Activated CD4-positive, alpha-beta T cell treated with anti-CD3 and anti-CD28 coated beads for 4 hours (primary cell): ENCODE results near the gene ZNF608.

Source experiments
- DNase-seq, 2 donors: peaks; one replicate each; pipeline ENCODE4 v3.0.0-alpha.2; 2020

ZNF608 gene

DNA sequence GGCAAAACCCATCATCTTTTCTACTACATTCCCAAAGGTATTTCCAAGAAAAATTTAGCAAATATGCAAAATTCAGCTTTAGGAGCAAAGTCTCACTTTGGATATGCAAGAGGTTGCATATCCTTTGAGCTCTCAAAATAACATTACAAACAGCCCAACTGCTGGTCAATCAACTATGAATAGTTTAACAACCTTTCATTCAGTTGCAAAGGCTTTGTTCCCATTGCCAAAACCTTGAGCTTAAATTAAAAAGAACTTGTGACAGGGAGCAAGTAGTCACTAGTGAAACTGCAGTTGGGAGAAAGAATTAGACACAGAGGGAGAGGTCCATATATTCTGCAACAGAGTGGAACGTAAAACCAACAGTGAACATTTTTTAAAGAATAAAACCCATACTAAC, 8.8 kb downstream of the ZNF608 start:
- DNase-seq = no peak

DNA sequence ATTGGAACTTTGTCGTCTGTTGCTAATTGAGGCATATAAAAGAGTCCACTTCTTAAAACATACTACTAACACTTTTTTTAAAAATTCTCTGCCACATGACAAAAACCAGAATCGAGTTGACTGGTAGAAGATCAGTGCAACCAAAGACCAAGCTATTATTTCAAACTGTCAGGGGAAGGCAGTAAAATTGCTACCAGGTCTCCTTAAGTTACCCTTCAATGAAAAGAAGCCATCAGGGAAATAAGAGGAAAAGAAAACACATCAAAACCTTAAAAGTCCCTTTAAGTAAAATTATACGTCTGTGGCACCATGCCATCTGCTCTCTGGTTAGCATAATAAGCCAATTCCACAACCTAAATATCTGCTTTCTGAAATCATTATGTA, 9.6 kb downstream of the ZNF608 start:
- no peak for DNase-seq

DNA sequence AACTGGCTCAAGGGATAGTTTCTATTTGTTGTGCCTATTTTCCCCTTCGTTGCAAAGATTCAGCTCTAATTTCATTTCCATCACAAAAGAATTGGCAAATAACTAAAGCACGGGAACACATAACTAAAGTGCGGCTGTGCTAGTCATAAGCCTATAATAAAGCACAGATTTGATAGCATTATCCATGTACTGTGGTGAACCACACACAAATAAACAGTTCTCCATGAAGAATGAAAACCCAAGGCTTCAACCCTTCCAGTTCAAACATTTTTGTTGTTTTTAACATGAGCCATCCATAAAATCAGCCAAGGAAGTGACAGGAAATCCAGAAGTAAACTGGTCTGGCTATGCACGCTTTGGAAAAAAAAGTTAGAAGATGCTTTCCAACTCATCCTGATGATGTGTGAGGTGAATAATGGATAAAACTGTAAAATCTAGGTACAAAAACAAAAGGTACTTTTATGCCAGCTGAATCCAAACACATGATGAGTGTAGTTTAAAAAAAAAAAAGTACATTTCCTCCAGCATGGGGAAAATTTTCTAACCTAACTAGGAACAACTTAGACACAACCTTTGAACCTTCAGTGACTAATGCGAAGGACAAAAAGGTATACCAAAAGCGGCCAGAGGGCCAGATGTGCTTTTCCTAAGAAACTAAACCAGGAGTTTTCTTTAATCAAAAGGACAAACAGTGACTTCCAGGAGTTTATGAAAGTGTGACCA, 10.2 kb downstream of the ZNF608 start:
- no peak for DNase-seq

DNA sequence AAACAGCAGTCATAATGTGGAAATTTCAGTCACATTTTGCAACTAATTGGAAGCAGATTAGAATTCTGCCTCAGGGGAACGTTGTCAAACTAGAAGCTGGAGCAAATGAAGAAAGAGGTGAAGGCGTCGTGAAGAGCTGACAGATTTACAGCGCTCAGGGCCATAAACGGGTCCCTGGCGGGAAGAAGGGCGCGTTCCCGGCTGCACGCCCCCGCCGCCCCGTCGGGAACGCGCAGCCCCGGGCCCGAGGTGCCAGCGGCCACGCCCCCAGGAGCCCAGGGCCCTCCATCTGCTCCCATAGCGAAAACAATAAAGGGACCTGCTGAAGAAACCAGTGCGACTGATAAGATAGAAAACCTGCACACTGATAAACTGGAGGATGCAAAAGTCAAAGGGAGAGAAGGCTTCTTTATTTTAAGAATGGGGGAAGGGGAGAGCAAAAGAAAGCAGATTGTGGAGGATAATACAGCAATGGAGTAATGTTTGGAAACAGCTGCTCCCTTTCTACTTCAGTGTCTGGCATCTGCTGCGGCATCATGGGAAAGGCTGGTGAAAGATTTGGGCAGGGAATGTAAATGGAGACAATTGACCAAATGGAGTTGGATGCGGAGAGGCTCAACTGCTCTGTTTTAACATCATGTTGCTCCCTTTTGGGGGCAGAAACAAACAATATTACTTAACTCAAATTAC, 11.1 kb downstream of the ZNF608 start:
- DNase-seq = no peak

DNA sequence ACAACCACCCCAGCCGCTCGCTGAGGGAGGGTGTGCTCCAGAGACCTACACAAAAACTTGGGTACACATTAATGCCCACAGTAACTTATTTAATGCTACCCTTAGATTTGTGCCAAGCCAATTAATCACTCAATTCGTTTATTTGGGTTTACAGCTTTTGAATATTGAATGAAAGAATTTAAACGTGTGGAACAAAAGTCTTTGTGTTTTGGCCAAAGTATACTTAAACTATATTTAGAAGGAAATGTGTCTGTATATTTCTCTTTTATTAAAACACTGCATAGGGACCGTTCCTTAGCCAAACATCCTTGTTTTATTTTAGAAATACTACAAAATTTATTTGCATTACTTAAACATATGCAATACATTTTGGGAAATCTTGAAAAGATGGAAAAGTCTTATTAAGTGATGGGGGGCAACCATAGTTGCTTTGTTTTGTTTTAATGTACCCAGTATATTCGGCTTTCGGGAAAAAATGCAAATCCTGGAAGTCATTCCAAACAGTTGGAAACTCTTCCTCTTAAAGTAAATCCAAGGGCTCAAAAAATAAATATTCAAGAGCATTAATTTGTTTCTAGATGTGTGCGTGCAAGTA, 11.8 kb downstream of the ZNF608 start:
- DNase-seq = no peak

DNA sequence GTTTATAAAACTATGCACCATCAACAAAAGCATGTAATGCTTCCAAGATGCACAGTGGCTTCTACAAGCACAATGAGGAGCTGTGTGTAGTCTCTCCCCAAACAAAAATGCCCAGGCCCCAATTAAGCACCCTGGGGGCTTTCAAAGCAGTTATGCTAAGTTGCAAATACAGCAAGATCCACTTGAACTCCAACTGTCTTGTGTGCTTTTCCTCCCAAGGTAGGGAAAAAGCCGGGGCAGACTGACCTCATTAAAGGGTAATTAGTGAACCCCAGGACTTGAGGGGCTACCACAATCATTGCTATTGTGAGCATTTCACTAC, 13.1 kb downstream of the ZNF608 start:
- DNase-seq = no peak

DNA sequence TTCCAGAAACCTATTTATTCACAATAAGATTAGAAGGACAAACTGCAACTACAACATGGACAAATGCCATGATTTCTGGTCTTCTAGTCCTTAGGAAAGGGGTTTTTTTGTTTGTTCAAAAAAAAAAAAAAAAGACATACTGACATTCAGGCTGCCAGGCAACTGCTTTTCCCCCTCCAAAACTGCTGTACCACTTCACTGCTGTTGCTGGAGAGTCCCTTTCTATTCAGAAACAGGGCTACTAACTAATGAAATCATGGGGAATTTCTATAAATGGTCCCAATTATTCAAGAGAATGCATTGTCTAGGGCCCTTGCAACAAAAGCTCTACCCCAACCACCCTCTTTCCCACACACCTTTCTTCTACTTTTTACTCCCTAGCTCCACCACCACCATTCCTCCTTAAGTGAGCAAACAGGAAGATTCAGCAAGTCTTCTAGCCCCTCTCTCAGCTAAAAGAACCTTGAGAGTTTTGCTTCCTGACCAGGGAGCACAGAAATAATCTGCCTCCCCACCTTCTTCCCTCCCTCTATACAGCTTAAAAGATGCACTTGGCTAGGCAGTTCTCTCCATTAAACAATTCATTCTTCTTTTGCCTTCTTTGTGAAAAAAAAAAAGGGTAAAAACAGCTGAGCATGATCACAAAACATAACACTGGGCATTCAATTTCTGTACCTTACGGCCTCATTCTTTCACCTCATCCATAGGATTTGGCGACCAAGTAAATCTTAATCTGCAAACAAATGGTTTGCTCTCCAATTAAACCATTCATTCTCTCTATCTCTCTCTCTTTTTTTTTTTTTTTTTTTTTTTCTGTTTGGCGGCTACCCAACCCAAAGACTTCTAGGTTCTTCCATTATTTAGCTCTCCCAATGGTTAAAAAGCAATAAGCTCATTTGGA, 13.8 kb downstream of the ZNF608 start:
- DNase-seq = no peak

DNA sequence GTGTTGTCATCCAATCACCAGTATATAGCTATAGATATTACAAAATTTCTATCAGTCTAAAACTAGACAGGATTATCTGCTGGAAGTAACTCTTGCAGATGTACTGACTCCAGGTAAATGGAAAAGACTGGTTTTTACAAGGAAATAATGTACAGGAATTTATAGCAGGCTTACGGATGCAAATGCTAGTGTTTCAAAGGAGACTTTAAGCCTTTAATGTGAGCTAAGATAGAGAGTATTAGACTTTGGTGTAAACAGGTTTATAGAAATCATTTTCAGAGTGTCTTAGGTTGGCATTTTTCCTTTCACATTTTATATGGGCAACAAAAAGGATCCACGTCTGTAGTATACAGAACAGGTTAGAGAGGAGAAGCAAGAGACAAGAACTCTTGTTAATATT, 16.1 kb downstream of the ZNF608 start:
- DNase-seq = no peak

DNA sequence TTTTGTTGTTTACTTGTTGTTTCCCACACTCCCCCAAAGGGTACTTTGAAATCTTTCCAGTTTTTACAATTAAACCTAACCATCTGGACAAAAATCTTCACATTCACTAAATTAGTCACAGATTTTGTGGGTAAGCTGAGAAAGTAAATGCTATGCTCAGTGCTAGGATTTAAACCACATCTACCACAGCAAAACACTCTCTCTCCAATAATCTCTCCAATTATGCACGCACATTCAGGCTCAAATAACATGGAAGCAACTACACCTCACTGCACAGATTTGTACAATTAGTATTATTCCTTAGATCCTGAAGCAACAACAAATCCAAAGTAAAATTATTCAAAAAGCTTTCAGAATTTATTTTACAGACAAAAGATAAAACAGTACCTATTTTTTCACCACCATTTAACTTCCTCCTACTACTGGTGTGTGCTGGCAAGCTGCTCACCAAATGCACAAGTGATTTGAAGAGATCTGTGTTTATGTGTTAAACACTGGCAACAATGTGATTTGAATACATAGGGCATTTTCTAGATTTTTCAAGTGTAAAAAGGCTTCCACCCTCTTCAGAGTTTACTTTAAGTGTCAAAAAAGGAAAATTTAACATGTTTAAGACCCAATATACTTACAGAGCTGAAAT, 16.6 kb downstream of the ZNF608 start:
- DNase-seq = no peak

DNA sequence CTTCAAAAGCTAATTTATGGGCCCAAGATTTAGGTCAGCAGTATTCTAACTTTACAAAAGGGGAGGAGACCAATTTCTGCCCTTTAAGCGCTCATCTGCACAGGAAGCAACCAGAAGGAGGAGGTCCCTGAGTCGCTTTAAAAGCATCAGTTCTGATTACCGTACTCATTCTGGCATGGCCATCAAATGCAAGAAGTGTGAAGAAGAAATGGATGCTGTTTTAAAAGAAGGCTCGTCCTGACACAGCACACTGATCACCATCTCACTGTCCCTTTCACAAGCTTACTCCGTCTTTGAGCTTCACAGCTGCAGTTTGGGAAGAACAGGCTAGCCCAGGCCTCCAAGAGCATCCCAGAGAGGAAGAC, 17.5 kb downstream of the ZNF608 start:
- no peak for DNase-seq

DNA sequence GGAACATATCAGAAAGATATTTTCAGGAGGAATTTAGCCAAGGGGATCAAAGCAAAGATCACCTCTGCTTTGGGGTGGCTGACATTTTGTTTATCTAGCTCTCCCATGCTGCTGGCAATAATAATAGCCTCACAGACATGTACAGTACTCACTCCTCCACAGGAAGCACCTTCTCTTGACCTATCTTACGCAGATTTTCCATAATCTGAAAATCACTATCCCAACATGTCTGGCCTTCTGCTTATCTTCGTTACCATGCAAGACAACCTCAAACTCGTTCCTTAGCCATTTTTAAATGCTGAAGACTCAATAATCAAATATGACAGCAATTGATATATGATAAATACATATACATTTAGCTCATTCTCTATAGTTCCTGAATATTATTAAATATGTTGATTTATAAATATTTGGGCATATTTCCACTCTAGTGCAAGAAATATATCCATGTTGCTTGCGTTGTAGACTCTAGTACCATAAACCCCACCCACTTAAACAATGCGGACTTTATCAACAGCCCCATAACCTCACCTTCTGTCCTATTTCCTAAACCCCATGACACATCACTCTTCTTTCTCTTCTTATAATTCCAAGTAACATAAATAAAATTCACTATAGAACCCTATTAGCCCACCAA, 18.0 kb downstream of the ZNF608 start:
- no peak for DNase-seq

DNA sequence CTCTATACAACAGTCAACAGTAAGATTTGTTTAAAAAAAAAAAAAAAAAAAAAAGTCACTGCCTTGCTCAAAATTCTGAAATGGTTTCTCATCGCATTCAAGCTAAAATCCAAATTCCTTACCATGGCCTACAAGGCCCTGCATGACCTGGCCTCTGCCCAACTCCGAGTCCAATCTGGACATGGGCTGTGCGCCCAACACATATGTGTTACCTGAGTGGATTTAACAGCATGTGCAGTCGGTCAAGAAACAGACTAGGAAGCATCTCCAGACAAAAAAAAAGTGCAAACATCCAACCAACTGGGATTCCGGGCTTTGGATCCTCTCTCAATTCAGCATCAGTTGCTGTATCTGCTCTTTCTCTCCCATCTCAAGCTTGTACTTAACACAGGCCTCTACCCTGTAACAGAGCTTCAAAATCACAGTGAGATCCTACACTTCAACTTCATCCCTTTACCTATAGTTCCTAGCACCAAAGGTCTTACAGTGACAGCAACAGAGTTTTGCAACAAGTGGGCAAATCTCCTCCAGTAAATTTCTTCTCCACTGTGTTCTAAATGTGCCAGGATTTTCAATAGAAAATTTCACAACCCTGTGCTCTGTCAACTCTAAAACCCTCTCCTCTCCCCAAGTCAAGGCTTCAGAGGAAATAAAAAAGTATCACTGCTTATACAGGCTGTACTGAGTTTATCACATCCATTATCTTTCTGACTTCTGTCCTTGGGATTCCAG, 19.6 kb downstream of the ZNF608 start:
- no peak for DNase-seq

DNA sequence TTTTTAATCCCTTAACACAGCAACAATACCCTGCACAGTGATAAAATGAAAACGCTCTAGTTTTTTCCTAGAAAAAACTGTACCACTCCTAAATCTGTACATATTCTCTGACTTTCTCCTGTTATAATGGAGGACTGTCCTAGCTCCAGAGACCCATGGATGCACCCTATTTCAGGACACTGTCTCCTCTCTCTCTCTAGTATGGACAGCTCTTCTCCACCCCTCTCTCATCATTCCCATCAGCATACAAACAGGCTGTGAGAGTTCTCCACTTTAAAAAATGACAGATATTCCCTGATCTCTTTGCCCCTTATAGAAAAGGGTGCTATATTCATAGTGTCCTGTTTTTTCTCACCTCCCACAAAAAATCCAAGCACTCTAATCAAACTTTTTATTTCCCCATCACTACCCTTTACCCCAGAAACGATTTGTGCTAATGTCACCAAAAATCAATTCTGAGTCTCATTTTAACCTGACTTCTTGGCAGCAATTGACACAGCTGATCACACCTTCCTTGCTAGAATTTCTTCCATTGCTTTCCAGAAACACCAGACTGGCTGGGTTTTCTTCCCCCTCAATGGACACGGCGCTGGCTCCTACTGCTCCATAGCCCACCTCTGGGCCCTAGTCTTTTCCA, 20.7 kb downstream of the ZNF608 start:
- DNase-seq = no peak

DNA sequence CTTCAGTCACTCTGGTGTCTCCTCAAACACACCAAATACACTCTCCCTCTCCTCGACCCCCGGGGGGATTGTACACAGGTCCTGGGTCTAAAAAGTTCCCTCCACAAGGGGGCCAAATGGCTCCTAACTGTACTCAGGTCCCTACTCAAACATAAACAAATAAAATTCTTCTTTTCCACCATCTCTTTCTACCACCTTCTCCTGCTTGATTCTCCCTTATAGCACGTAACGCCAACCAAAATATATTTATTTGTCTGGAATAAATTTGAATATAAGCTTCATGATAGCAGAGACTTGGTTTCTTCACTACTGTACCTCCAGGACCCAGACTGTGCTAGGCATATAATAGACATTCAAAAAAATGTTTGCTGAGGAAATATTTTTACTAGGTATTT, 21.4 kb downstream of the ZNF608 start:
- no peak for DNase-seq

DNA sequence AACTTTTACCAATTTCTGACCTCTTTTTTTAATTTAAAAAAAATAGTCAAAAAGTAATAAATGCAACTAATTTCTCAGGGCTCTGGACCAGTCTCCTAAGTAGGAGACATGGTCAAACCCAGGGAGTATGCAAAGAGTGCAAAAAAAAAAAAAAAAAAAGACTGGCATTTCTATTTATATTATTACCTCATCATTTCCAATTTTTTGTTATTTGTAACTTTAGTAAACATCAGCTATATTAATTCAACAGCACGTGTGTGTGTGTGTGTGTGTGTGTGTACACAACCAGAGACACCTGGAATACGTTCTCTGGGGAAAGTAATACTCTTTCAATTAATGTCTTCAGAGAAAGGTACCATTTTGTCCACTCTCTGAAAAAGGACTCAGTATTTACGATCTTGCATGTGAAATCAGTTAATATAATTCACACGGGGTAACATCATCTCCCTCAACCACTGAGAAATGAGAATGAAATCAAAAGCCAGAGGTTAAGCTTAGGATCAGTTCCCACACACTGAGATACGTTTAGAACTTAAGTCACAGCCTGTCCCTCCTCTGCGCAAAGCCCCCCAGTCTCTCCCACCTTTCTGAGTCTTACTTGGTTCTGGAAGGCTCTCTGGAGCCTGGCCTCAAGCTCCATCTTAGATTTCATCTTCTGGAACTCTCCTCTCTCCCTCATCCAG, 21.9 kb downstream of the ZNF608 start:
- no peak for DNase-seq

DNA sequence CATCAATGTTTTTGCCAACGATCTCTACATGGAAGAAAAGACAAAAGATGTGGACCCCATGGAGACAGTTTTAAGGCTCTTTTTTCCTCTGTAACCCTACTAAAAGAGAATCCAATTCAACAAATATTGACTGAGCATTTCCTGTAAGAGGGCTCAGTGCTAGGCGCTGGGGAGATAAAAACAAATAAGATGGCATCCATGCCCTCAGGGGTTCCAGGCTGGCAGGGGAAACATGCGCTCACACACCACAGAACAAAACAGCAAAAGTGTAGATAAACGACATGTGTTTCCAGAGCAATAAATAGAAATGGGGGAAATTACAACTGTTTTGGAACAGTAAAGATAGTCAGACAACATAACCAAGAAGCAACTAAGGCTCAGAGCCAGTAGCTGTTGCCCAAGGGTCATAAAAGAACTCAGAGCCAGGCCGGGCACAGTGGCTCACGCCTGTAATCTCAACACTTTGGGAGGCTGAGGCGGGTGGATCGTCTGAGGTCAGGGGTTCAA, 25.2 kb downstream of the ZNF608 start:
- DNase-seq = no peak

DNA sequence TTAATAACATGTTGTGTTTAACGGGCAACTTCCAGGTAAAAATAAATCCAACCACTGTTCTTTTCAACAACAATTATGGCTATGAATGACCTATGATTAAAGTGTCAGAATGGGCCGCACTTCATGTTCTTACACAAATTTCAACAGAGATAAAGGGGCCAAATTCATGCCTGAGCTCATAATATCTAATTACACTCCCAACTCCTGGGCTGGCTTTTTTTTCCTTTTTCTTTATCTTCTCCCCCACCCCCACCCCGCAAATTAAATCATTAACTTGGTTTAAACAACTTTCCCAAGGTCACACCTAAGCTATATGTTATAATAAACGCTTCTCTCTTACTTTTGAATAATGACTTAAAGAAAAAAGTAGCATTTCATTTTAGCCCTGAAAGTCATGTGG, 25.8 kb downstream of the ZNF608 start:
- DNase-seq = no peak

DNA sequence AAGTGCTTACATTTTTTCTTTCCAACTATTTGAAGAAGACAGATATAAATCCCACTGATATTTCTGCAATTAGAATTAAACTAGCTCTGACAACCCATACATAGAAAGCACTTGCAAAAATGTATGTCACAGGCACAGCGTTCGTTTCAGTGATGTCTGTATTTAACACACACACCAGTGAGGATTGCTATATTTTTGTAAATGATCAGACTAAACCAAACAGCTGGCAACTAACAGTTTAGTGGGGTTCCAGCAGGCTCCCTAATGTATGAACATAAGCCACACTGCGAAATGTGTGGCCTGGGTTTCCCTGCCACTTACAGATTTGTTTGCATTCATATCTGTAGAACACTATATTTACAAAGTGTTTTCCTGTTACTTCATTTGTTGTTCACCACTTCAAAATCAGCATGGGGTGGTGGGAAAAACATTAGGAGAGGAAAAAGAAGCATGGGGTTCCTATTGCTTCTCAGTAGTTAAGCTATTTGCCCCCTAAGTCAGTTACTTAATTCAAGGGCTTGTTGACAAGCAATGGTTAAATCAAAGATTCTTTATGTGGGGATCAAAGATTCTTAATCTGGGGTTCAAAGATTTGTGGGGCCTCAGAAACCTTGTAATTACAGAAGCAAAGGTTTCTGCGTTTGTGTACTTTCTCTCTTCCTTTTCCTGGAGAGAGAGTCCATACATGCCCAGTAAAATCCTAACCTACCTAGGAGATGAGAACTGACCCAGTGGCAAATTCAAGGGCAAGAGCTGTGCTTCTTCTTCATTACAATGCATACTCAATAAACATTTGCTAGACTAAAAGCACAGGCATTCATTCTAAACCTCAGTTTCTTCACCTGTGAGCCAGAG, 27.1 kb downstream of the ZNF608 start:
- no peak for DNase-seq

DNA sequence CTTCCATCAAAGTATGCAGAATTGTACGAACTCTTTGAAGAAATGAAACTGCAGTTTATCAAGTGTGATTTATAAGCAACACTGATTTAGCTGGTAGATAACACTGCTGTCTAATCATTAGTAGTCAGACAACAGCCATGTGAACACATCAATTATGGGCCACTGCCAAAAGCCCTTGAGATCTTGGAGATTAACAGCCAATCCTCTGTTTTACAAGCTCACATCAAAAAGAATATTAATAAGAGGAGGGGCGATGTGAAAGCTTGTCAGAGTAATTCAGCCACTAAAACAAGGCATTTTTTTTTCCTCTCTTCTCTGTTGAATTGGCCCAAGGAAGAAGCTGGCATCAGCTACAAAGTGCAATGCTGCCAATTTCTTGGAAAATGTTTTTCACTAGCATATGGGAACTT, 28.1 kb downstream of the ZNF608 start:
- no peak for DNase-seq

DNA sequence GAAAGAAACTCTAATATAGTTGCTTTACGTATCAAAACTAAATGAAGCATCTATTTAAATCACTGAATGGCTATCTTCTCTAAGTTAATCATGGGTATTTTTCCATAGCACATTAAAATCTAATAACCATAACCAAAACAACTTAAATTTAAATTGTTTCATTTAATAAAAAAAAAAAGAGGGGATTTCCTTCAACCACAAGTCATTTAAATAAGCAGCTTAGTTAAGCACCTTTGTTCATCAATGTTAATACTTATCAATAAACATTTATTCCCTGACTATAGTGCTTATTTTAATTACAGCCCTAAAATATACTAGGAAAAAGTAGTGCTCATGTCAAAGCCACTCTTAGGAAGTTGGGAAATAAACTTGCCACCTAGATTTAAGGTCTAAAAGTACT, 30.3 kb downstream of the ZNF608 start:
- no peak for DNase-seq
